ENCODE measurements around the gene ZNF444.
A peak's percentile ranks its signal among the peaks of the same experiment; 100 is the strongest.

GRCh38 chr19:56141417-56141993 is 418 bp downstream of the ZNF444 start:
- TF ChIP-seq POLR2AphosphoS5 (IDR thresholded peaks at IDR 0.05; ENCODE audit: low read depth, low read length): no peak
- no peak for TF ChIP-seq REST (IDR thresholded peaks at IDR 0.05; ENCODE audit: insufficient read depth in 1 of 2, low read depth in 2 of 2, low read length in 2 of 2)
- no peak for TF ChIP-seq SIN3A (IDR thresholded peaks at IDR 0.05; ENCODE audit: borderline replicate concordance, insufficient read depth, low read length)
- TF ChIP-seq TAF1 (IDR thresholded peaks at IDR 0.05; ENCODE audit: borderline replicate concordance, insufficient read depth, low read length): peak; percentile 63; the same call in 1 of the 2 replicates
- TF ChIP-seq FOXP2 (optimal IDR thresholded peaks at IDR 0.05; ENCODE audit: borderline replicate concordance, extremely low read depth, extremely low read length, insufficient read depth): no peak

Data from PFSK-1 (cell line).